Gastrocnemius medialis (tissue), 4 donors: Measurements from ENCODE around the gene FCHSD1. TPM values are rescaled to one million over a fixed set of nuclear protein-coding genes. Genes with fewer than 3 reads are reported as not detected.

Source experiments
- ATAC-seq, 2 donors: fragments of 150-250 bp; one replicate each; pipeline ENCODE4 v1.9.1; 2016
- DNase-seq, 2 donors: peaks; one replicate each; pipeline ENCODE4 v3.0.0-alpha.2; 2019
- H3K27ac ChIP-seq, 4 donors: fragments of 200-600 bp; sonication (generic); 1 replicate in 1 of 4; 2 replicates in 3 of 4; pipeline ENCODE4 v1.5.1; 2016 to 2018; ENCODE audit warnings: mild to moderate bottlenecking in 2 of 4, moderate library complexity in 1 of 4
- H3K27me3 ChIP-seq, 3 donors: fragments of 200-600 bp; sonication (generic) in 2 of 3; 1 replicate in 1 of 3; 2 replicates in 2 of 3; pipeline versions ENCODE4 v1.5.1 to v1.6.0; 2016 to 2019; ENCODE audit warnings: mild to moderate bottlenecking in 1 of 3, moderate library complexity in 1 of 3
- H3K36me3 ChIP-seq, 2 donors: fragments of 200-600 bp; sonication (generic) in 1 of 2; one replicate each; pipeline ENCODE4 v1.5.1; 2017 to 2018
- H3K4me1 ChIP-seq, 2 donors: fragments of 200-600 bp; sonication (generic) in 1 of 2; one replicate each; pipeline ENCODE4 v1.5.1; 2016 to 2017; ENCODE audit warnings: mild to moderate bottlenecking in 2 of 2
- H3K4me3 ChIP-seq, 4 donors: fragments of 200-600 bp; sonication (generic) in 3 of 4; 1 replicate in 1 of 4; 2 replicates in 3 of 4; pipeline ENCODE4 v1.5.1; 2016 to 2019; ENCODE audit warnings: mild to moderate bottlenecking in 2 of 4
- H3K9me3 ChIP-seq, 3 donors: fragments of 200-600 bp; sonication (generic) in 2 of 3; 1 replicate in 1 of 3; 2 replicates in 2 of 3; pipeline ENCODE4 v1.5.1; 2016 to 2019
- CTCF ChIP-seq, 5 experiments: fragments of 450-650 bp in 3 of 5; fragments of 200-600 bp in 2 of 5; sonication (generic) in 2 of 5; IDR thresholded peaks in 4 of 5; conservative IDR thresholded peaks in 1 of 5; 1 replicate in 4 of 5; 2 replicates in 1 of 5; pipeline ENCODE4 v1.5.1; 2016 to 2019; ENCODE audit warnings: antibody characterized with exemption in 5 of 5, mild to moderate bottlenecking in 3 of 5, moderate library complexity in 3 of 5
- POLR2A ChIP-seq, 2 donors: fragments of 450-650 bp; IDR thresholded peaks; one replicate each; pipeline ENCODE4 v1.6.1; 2017; ENCODE audit warnings: antibody characterized with exemption in 2 of 2, mild to moderate bottlenecking in 2 of 2, moderate library complexity in 2 of 2
- in situ Hi-C, 4 donors: fragments of 200-750 bp; cut with MboI; loops; one replicate each; pipeline versions ENCODE4 v1.15.0 to v1.8.0; 2017; ENCODE audit warnings: low sequenced_read_pairs in 4 of 4
- intact Hi-C: fragments of 100-400 bp; cut with DNase I; formaldehyde crosslinking; loops from one replicate; pipeline ENCODE4 v1.15.1; 2023; ENCODE audit warnings: low total_unique reads
- total RNA-seq, 4 donors: library from RNA; depleted of rRNA; stranded (reverse); fragments of >200 nt; gene quantifications; one replicate each; pipeline versions ENCODE4 v1.1.0 to v1.2.3, GENCODE V29; 2016

FCHSD1 gene
- total RNA-seq, 4 donors from 2014 or later = 0.32 to 2.6 (median 0.65) TPM

DNA sequence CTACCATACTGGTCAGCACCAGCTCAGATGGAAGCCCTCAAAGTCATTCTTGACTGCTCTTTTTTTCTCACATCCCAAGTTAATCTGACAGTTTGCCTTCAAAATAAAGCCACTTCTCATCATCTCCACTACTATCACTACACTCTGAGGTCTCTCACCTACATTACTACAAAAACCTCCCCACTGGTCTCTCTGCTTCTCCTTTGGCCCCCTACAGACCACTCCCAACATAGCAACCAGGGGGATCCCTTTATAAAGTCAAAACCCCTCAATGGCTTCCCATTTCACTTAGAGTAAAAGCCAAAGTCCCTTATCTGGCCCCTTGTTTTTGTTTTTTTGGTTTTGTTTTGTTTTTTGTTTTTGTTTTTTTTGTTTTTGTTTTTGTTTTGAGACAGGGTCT is 26.2 kb upstream of the FCHSD1 start:
- in situ Hi-C loops = loop anchor here (25.0 kb wide), 1 partner anchor 460 kb away; no protein-coding TSS in a partner anchor
- no peak for TF ChIP-seq CTCF (IDR thresholded peaks at IDR 0.05 in 4 of 5, conservative IDR thresholded peaks at IDR 0.05 in 1 of 5)
- no peak for TF ChIP-seq POLR2A (IDR thresholded peaks at IDR 0.05)

GRCh38 chr5:141675672-141676071 is 24.5 kb upstream of the FCHSD1 start:
- in situ Hi-C loops (loop anchor here (25.0 kb wide), 1 partner anchor 462 kb away; no protein-coding TSS in a partner anchor), intact Hi-C loops (no loop called here)
- Histone ChIP-seq H3K36me3 (no peaks in the 10 kb centered on the region), H3K9me3 (no peaks in the 10 kb centered on the region), H3K27me3 (no peaks in the 10 kb centered on the region), H3K4me3 (no peak overlapping the region), H3K27ac (no peak overlapping the region), H3K4me1 (no peaks in the 10 kb centered on the region)
- TF ChIP-seq POLR2A (IDR thresholded peaks at IDR 0.05) = no peak
- TF ChIP-seq CTCF (IDR thresholded peaks at IDR 0.05 in 4 of 5, conservative IDR thresholded peaks at IDR 0.05 in 1 of 5) = no peak
- DNase-seq (no peak), ATAC-seq (no peak)

More for the DNA sequence above, 26.2 kb upstream of the FCHSD1 start:
- H3K9me3 ChIP-seq = no peaks in the 10 kb centered on the region
- intact Hi-C loops = no loop called here
- no peaks in the 10 kb centered on the region for H3K4me1 ChIP-seq
- H3K27ac ChIP-seq = no peak overlapping the region
- no peak for ATAC-seq
- DNase-seq = no peak
- H3K36me3 ChIP-seq = no peaks in the 10 kb centered on the region
- peaks cover 0 to 7% (median under 1%) of the 10 kb centered on the region in 3 donors for H3K27me3 ChIP-seq
- no peak overlapping the region for H3K4me3 ChIP-seq

- no peak for TF ChIP-seq CTCF (IDR thresholded peaks at IDR 0.05 in 4 of 5, conservative IDR thresholded peaks at IDR 0.05 in 1 of 5)
- no peak for TF ChIP-seq POLR2A (IDR thresholded peaks at IDR 0.05)
- no peaks in the 10 kb centered on the region for H3K4me1 ChIP-seq
- H3K27ac ChIP-seq = no peak overlapping the region
- in situ Hi-C loops = loop anchor here (25.0 kb wide), 1 partner anchor 463 kb away; no protein-coding TSS in a partner anchor
- no peaks in the 10 kb centered on the region for H3K9me3 ChIP-seq
- no peaks in the 10 kb centered on the region for H3K36me3 ChIP-seq
- DNase-seq (no peak), ATAC-seq (no peak)
- intact Hi-C loops = no loop called here
- H3K4me3 ChIP-seq = no peak overlapping the region
- no peaks in the 10 kb centered on the region for H3K27me3 ChIP-seq
These were observed 23.5 kb upstream of the FCHSD1 start for GRCh38 chr5:141674747-141675146.

DNA sequence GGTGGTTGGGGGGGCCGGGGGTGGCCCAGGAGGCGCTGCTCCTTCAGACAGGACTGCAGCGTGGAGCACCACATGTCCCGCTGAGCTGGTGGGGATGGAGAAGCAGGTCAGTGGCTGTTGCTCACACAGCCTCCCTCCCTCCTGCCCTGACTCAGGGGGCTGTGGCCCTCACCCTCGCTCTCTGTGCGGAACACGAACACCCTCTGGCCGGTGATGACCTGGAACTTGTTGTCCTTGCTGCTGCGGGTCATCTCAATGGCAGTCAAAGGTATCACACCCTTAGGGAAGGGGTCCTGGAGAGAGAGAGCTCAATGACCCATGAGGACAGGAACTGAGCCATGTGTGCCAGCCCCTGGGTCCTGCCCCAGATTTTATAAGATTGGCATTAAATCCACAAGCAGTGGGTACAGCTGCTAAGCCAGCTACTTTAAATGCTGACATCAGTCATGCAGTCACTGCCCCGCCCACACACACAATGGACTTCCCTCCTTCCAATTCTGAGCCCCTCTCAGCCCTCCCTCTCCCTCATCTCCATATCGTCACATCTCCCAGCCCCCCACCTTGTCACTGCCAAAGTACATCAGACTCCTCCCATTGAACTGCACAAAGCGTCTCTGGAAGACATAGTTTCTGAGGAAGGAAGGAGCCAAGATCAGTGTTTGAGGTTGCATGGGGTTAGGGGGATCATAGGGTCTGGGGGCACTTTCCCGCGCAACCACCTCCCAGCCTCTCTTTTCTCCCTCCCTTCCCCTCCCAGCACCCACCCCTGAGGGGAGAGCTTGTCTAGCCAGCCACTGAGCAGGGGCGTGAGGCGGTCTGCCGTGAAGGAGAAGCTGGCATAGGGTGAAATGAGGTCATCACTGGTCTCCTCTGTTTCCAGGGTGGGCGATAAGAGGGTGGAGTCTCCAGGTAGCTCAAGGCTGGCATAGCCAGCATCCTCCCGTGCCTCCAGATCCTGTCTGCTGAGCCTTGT is 21.9 kb upstream of the FCHSD1 start:
- in situ Hi-C loops = no loop called here
- Histone ChIP-seq H3K27me3 (no peaks in the 10 kb centered on the region), H3K4me1 (no peaks in the 10 kb centered on the region), H3K4me3 (no peak overlapping the region), H3K9me3 (no peaks in the 10 kb centered on the region), H3K27ac (no peak overlapping the region), H3K36me3 (no peaks in the 10 kb centered on the region)
- TF ChIP-seq POLR2A (IDR thresholded peaks at IDR 0.05) (no peak), CTCF (IDR thresholded peaks at IDR 0.05 in 4 of 5, conservative IDR thresholded peaks at IDR 0.05 in 1 of 5) (no peak)
- DNase-seq (no peak), ATAC-seq (no peak)
- intact Hi-C loops = no loop called here
